Thoracic aorta (tissue), 2 donors: ENCODE data around the gene KCTD7. TPM values are rescaled to one million over a fixed set of nuclear protein-coding genes. Genes with fewer than 3 reads are reported as not detected.
"Not testable (repeated sequence)": the region's sequence is repeated elsewhere in the genome, so short reads cannot be mapped to it uniquely, and the experiment has no call there.

ENCODE experiments used
- ATAC-seq: fragments of 150-250 bp; one replicate; pipeline ENCODE4 v1.8.0; 2017; ENCODE audit warnings: low read depth; ENCODE audit not compliant: insufficient number of reproducible peaks, low FRiP score
- DNase-seq: peaks from one replicate; pipeline ENCODE4 v3.0.0-alpha.2; 2020; ENCODE audit warnings: low spot score
- H3K27ac ChIP-seq, 2 donors: fragments of 200-600 bp; sonication (generic); 1 replicate in 1 of 2; 2 replicates in 1 of 2; pipeline ENCODE4 v1.5.1; 2016; ENCODE audit warnings: mild to moderate bottlenecking in 2 of 2, moderate library complexity in 2 of 2
- H3K27me3 ChIP-seq: fragments of 200-600 bp; sonication (generic); replicated peaks from 2 replicates; pipeline ENCODE4 v1.6.0; 2016; ENCODE audit warnings: mild to moderate bottlenecking; ENCODE audit not compliant: insufficient read depth
- H3K36me3 ChIP-seq: fragments of 200-600 bp; sonication (generic); one replicate; pipeline ENCODE4 v1.5.1; 2016
- H3K4me1 ChIP-seq, 2 donors: fragments of 200-600 bp; sonication (generic); 1 replicate in 1 of 2; 2 replicates in 1 of 2; pipeline versions ENCODE4 v1.5.1 to v1.6.0; 2016; ENCODE audit warnings: low read depth in 2 of 2, mild to moderate bottlenecking in 1 of 2; ENCODE audit not compliant: control insufficient read depth in 1 of 2
- H3K4me3 ChIP-seq: fragments of 200-600 bp; sonication (generic); 2 replicates; pipeline ENCODE4 v1.5.1; 2016; ENCODE audit warnings: mild to moderate bottlenecking
- H3K9me3 ChIP-seq: fragments of 200-600 bp; sonication (generic); 2 replicates; pipeline ENCODE4 v1.5.1; 2016
- CTCF ChIP-seq: fragments of 200-600 bp; sonication (generic); IDR thresholded peaks from one replicate; pipeline ENCODE4 v1.5.1; 2019; ENCODE audit warnings: antibody characterized with exemption
- total RNA-seq, 2 donors: library from RNA; depleted of rRNA; stranded (reverse); fragments of >200 nt; gene quantifications; one replicate each; pipeline versions ENCODE4 v1.1.0 to v1.2.3, GENCODE V29; 2016

Gene KCTD7
- total RNA-seq, 2 donors from 2014 or later: 24.5 to 31.0 TPM

- no peaks in the 10 kb centered on the region for H3K4me1 ChIP-seq
- H3K27ac ChIP-seq: no peak overlapping the region
- DNase-seq: no peak
- TF ChIP-seq CTCF: no peak
- no peaks in the 10 kb centered on the region for H3K27me3 ChIP-seq
- no peak overlapping the region for H3K4me3 ChIP-seq
- no peak for ATAC-seq
- H3K9me3 ChIP-seq: no peaks in the 10 kb centered on the region
- H3K36me3 ChIP-seq: no peaks in the 10 kb centered on the region
Observed at GRCh38 chr7:66604198-66604597, 24.5 kb upstream of the KCTD7 start.

- H3K27ac ChIP-seq, H3K9me3 ChIP-seq, H3K36me3 ChIP-seq, H3K4me3 ChIP-seq, H3K4me1 ChIP-seq, H3K27me3 ChIP-seq, DNase-seq, ATAC-seq: not testable (repeated sequence)
Observed at GRCh38 chr7:66606540-66607291, 22.0 kb upstream of the KCTD7 start.

GRCh38 chr7:66609176-66609575 lies 19.5 kb upstream of the KCTD7 start:
- no peaks in the 10 kb centered on the region for H3K36me3 ChIP-seq
- no peaks in the 10 kb centered on the region for H3K27me3 ChIP-seq
- no peaks in the 10 kb centered on the region for H3K4me1 ChIP-seq
- TF ChIP-seq CTCF: no peak
- H3K27ac ChIP-seq: no peak overlapping the region
- no peak for DNase-seq
- ATAC-seq: no peak
- H3K4me3 ChIP-seq: no peak overlapping the region
- H3K9me3 ChIP-seq: no peaks in the 10 kb centered on the region

- H3K9me3 ChIP-seq, ATAC-seq, H3K4me3 ChIP-seq, H3K27me3 ChIP-seq, H3K36me3 ChIP-seq, H3K4me1 ChIP-seq, H3K27ac ChIP-seq, DNase-seq: not testable (repeated sequence)
Observed at GRCh38 chr7:66614596-66614995, 14.1 kb upstream of the KCTD7 start.

GRCh38 chr7:66615699-66616098 lies 13.0 kb upstream of the KCTD7 start:
- no peak for TF ChIP-seq CTCF
- no peak for ATAC-seq
- Histone ChIP-seq H3K4me1 (no peaks in the 10 kb centered on the region), H3K4me3 (no peak overlapping the region), H3K36me3 (no peaks in the 10 kb centered on the region), H3K27me3 (no peaks in the 10 kb centered on the region), H3K9me3 (no peaks in the 10 kb centered on the region), H3K27ac (no peak overlapping the region)
- no peak for DNase-seq

GRCh38 chr7:66617295-66617694 lies 11.4 kb upstream of the KCTD7 start:
- ATAC-seq (no peak), DNase-seq (no peak)
- Histone ChIP-seq H3K9me3 (no peaks in the 10 kb centered on the region), H3K4me1 (no peaks in the 10 kb centered on the region), H3K27ac (no peak overlapping the region), H3K4me3 (no peak overlapping the region), H3K27me3 (no peaks in the 10 kb centered on the region), H3K36me3 (no peaks in the 10 kb centered on the region)
- no peak for TF ChIP-seq CTCF

- H3K9me3 ChIP-seq, H3K36me3 ChIP-seq, DNase-seq, ATAC-seq, H3K4me3 ChIP-seq, H3K27ac ChIP-seq, H3K27me3 ChIP-seq, H3K4me1 ChIP-seq: not testable (repeated sequence)
Observed at GRCh38 chr7:66619341-66619948, 9.2 kb upstream of the KCTD7 start.
